Upper lobe of left lung (tissue), 4 donors: ENCODE data around the gene AMBP.

Source experiments
- EP300 ChIP-seq, 4 donors: sonication (generic); formaldehyde crosslinking; IDR thresholded peaks; one replicate each; pipeline ENCODE4 v1.5.1; 2017; ENCODE audit warnings: antibody characterized with exemption in 4 of 4, control low read depth in 2 of 4
- POLR2AphosphoS5 ChIP-seq, 2 donors: sonication (generic); formaldehyde crosslinking; IDR thresholded peaks; one replicate each; pipeline ENCODE4 v1.5.1; 2017; ENCODE audit warnings: antibody characterized with exemption in 2 of 2
- TF ChIP-seq, protein P1 (sequence below), 6 experiments: fragments of 450-650 bp in 4 of 6; fragments of 200-600 bp in 2 of 6; sonication (generic) in 2 of 6; IDR thresholded peaks; one replicate each; pipeline ENCODE4 v1.5.1; 2016 to 2019; ENCODE audit warnings: antibody characterized with exemption in 6 of 6

GRCh38 chr9:114049441-114050225 lies 28.5 kb downstream of the AMBP start:
- TF ChIP-seq, protein P1, sequence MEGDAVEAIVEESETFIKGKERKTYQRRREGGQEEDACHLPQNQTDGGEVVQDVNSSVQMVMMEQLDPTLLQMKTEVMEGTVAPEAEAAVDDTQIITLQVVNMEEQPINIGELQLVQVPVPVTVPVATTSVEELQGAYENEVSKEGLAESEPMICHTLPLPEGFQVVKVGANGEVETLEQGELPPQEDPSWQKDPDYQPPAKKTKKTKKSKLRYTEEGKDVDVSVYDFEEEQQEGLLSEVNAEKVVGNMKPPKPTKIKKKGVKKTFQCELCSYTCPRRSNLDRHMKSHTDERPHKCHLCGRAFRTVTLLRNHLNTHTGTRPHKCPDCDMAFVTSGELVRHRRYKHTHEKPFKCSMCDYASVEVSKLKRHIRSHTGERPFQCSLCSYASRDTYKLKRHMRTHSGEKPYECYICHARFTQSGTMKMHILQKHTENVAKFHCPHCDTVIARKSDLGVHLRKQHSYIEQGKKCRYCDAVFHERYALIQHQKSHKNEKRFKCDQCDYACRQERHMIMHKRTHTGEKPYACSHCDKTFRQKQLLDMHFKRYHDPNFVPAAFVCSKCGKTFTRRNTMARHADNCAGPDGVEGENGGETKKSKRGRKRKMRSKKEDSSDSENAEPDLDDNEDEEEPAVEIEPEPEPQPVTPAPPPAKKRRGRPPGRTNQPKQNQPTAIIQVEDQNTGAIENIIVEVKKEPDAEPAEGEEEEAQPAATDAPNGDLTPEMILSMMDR (IDR thresholded peaks at IDR 0.05), result no peak
- TF ChIP-seq POLR2AphosphoS5 (IDR thresholded peaks at IDR 0.05), result no peak
- no peak for TF ChIP-seq EP300 (IDR thresholded peaks at IDR 0.05)
